Upper lobe of left lung (tissue), 6 donors: Measurements from ENCODE around the gene RMND1. TPM values are rescaled to one million over a fixed set of nuclear protein-coding genes. Genes with fewer than 3 reads are reported as not detected.

Experiments
- ATAC-seq, 2 donors: fragments of 200-7000 bp; cut with Tn5 transposase; one replicate each; pipeline ENCODE4 v1.9.1; 2022; ENCODE audit warnings: mild to moderate bottlenecking in 2 of 2, moderate library complexity in 2 of 2; ENCODE audit not compliant: low FRiP score in 2 of 2
- DNase-seq, 2 donors: peaks; one replicate each; pipeline ENCODE4 v3.0.0-alpha.2; 2019 to 2020
- H3K27ac ChIP-seq, 4 donors: fragments of 200-600 bp; sonication (generic); one replicate each; pipeline ENCODE4 v1.5.1; 2016 to 2019
- H3K27me3 ChIP-seq, 4 donors: fragments of 200-600 bp; sonication (generic); one replicate each; pipeline ENCODE4 v1.5.1; 2017 to 2019
- H3K36me3 ChIP-seq, 4 donors: fragments of 200-600 bp; sonication (generic); one replicate each; pipeline ENCODE4 v1.5.1; 2016 to 2019
- H3K4me1 ChIP-seq, 4 donors: fragments of 200-600 bp; sonication (generic); one replicate each; pipeline ENCODE4 v1.5.1; 2018 to 2019
- H3K4me3 ChIP-seq, 4 donors: fragments of 200-600 bp; sonication (generic); one replicate each; pipeline ENCODE4 v1.5.1; 2017 to 2019; ENCODE audit warnings: mild to moderate bottlenecking in 2 of 4, moderate library complexity in 1 of 4
- H3K9me3 ChIP-seq, 4 donors: fragments of 200-600 bp; sonication (generic); one replicate each; pipeline ENCODE4 v1.5.1; 2018 to 2019
- EP300 ChIP-seq, 4 donors: sonication (generic); formaldehyde crosslinking; IDR thresholded peaks; one replicate each; pipeline ENCODE4 v1.5.1; 2017; ENCODE audit warnings: antibody characterized with exemption in 4 of 4, control low read depth in 2 of 4
- POLR2A ChIP-seq, 4 donors: fragments of 450-650 bp; IDR thresholded peaks; one replicate each; pipeline ENCODE4 v1.5.1; 2016 to 2017; ENCODE audit warnings: antibody characterized with exemption in 4 of 4, mild to moderate bottlenecking in 2 of 4
- POLR2AphosphoS5 ChIP-seq, 2 donors: sonication (generic); formaldehyde crosslinking; IDR thresholded peaks; one replicate each; pipeline ENCODE4 v1.5.1; 2017; ENCODE audit warnings: antibody characterized with exemption in 2 of 2
- WGBS, 2 donors: methylation state at CpG; one replicate each; pipeline ENCODE4 v1.1.5; 2017 to 2018; 5-methylcytosine and 5-hydroxymethylcytosine counted together
- total RNA-seq, 6 donors: library from RNA; depleted of rRNA in 4 of 6; stranded (reverse); fragments of >200 nt in 4 of 6; gene quantifications; one replicate each; pipeline versions ENCODE4 v1.1.0 to v1.2.1, GENCODE V29; 2016 to 2021
- TF ChIP-seq, protein P1 (sequence below), 6 experiments: fragments of 450-650 bp in 4 of 6; fragments of 200-600 bp in 2 of 6; sonication (generic) in 2 of 6; IDR thresholded peaks; one replicate each; pipeline ENCODE4 v1.5.1; 2016 to 2019; ENCODE audit warnings: antibody characterized with exemption in 6 of 6
- donor health status: DM: no; HTN: no; CAD: no; lungs with moderate emphysema.
- donor health status: DM: no; HTN: yes; CAD: no; lungs with severe emphysema.

The RMND1 gene
- total RNA-seq, 6 donors from 2014 or later: 17.0 to 59.7 (median 24.0) TPM

DNA sequence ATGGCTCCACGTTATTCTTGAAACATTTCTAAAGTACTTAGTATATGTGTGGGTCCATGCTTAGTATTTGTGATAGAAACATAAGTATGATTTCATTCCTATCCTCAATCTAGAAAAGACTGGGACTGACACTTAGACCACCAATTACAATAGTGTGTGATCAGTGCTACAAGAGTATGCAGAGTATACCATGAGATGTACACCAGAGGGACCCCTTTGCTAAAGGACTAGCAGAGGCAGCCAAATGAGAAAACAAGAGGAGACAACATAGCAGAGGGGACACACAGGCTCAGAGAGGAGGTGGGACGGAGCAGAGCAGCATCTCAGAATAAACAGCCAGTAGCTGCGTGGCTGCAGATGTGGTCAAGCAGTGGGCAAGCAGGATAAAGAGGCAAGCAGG, 21.0 kb downstream of the RMND1 start:
- no peak for DNase-seq
- Histone ChIP-seq H3K27me3 (no peaks in the 10 kb centered on the region), H3K36me3 (peaks cover 0 to 71% (median 39%) of the 10 kb centered on the region in 4 donors), H3K27ac (no peak overlapping the region), H3K9me3 (no peaks in the 10 kb centered on the region), H3K4me3 (no peak overlapping the region), H3K4me1 (no peaks in the 10 kb centered on the region)
- TF ChIP-seq POLR2A (IDR thresholded peaks at IDR 0.05) (no peak), POLR2AphosphoS5 (IDR thresholded peaks at IDR 0.05) (no peak), EP300 (IDR thresholded peaks at IDR 0.05) (no peak)
- TF ChIP-seq, protein P1, sequence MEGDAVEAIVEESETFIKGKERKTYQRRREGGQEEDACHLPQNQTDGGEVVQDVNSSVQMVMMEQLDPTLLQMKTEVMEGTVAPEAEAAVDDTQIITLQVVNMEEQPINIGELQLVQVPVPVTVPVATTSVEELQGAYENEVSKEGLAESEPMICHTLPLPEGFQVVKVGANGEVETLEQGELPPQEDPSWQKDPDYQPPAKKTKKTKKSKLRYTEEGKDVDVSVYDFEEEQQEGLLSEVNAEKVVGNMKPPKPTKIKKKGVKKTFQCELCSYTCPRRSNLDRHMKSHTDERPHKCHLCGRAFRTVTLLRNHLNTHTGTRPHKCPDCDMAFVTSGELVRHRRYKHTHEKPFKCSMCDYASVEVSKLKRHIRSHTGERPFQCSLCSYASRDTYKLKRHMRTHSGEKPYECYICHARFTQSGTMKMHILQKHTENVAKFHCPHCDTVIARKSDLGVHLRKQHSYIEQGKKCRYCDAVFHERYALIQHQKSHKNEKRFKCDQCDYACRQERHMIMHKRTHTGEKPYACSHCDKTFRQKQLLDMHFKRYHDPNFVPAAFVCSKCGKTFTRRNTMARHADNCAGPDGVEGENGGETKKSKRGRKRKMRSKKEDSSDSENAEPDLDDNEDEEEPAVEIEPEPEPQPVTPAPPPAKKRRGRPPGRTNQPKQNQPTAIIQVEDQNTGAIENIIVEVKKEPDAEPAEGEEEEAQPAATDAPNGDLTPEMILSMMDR (IDR thresholded peaks at IDR 0.05): no peak
- 85 to 89% methylated on average over 3 of the region's 3 CpGs for WGBS, 2 donors
- ATAC-seq: no peak

DNA sequence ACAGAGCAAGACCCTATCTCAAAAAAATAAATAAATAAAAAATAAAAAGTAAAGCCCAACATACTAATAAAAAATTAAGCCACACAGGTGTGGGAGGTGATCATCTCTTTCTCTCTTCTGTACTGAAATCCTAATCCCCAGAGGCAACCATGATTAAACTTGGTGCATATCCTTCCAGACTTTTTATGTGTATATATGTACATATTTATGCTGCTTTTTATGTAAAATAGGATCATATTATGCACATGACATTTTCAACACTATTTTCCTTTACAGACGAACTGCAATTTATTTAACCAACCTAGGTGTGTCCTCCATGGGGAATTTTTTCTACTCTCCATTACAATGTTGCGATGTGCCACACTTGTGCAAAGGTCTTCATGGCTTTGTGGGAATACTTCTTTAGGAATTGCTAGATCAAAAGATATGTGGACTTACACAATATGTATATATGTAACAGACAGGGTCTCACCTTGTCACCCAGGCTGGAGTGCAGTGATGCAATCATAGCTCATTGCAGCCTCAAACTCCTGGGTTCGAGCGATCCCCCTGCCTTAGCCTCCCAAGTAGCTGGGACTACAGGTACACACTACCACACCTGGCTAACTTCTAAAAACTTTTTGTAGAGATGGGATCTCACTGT, 23.7 kb downstream of the RMND1 start:
- no peaks in the 10 kb centered on the region for H3K4me1 ChIP-seq
- no peak for DNase-seq
- H3K9me3 ChIP-seq: no peaks in the 10 kb centered on the region
- ATAC-seq: no peak
- no peak overlapping the region for H3K4me3 ChIP-seq
- no peaks in the 10 kb centered on the region for H3K27me3 ChIP-seq
- 93 to 96% methylated on average over 4 of the region's 4 CpGs for WGBS, 2 donors
- H3K27ac ChIP-seq: no peak overlapping the region
- H3K36me3 ChIP-seq: peaks cover 0 to 83% (median 53%) of the 10 kb centered on the region in 4 donors
- TF ChIP-seq, protein P1 (IDR thresholded peaks at IDR 0.05): no peak
- no peak for TF ChIP-seq POLR2AphosphoS5 (IDR thresholded peaks at IDR 0.05)
- no peak for TF ChIP-seq POLR2A (IDR thresholded peaks at IDR 0.05)
- no peak for TF ChIP-seq EP300 (IDR thresholded peaks at IDR 0.05)

DNA sequence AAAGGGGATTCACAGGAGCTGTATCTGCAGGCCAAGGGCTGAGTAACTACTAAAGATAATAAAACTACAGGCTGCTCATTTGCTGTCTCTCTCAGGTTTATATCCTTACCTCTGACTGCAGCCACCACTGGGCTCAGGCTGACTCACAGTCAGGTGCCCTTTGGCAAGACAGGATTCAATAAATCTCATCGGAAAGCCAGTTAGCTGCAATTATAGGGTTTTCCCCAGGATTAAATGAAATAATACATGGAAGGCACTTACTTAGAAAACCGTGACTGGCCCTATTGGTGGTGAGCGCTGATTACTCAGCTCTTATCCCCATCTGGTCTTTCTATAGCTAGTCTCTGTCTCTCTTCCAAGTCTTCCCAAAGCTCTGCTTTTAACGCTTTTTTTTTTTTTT, 26.4 kb downstream of the RMND1 start:
- H3K27me3 ChIP-seq: no peaks in the 10 kb centered on the region
- H3K4me1 ChIP-seq: no peaks in the 10 kb centered on the region
- 92 to 97% methylated on average over 4 of the region's 4 CpGs for WGBS, 2 donors
- ATAC-seq (no peak), DNase-seq (no peak)
- no peaks in the 10 kb centered on the region for H3K9me3 ChIP-seq
- H3K4me3 ChIP-seq: no peak overlapping the region
- TF ChIP-seq POLR2A (IDR thresholded peaks at IDR 0.05): no peak
- TF ChIP-seq, protein P1 (IDR thresholded peaks at IDR 0.05): no peak
- no peak for TF ChIP-seq POLR2AphosphoS5 (IDR thresholded peaks at IDR 0.05)
- TF ChIP-seq EP300 (IDR thresholded peaks at IDR 0.05): no peak
- H3K36me3 ChIP-seq: peaks cover 0 to 73% (median 46%) of the 10 kb centered on the region in 4 donors
- no peak overlapping the region for H3K27ac ChIP-seq

DNA sequence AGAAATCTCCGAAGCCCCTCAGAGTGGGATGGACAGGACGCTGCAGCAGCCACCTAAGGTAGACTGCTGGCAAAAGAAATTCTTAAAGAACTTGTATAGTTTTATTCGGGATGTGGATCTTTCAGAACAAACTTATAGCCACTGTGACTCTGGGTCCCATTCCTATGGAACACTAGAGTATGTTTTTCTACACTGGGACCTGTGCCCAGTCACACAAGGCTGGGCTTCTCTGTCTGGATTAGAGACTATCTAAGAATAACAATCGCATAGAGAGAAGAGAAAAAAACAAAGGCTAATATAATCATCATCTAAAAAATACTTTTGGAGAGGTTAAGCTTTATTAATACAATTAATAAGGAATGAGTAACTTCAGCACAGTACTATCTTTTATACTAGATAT, 28.9 kb downstream of the RMND1 start:
- no peak overlapping the region for H3K27ac ChIP-seq
- H3K36me3 ChIP-seq: peaks cover 0 to 66% (median 36%) of the 10 kb centered on the region in 4 donors
- H3K27me3 ChIP-seq: no peaks in the 10 kb centered on the region
- H3K9me3 ChIP-seq: no peaks in the 10 kb centered on the region
- no peak overlapping the region for H3K4me3 ChIP-seq
- ATAC-seq (no peak), DNase-seq (no peak)
- TF ChIP-seq POLR2A (IDR thresholded peaks at IDR 0.05) (no peak), EP300 (IDR thresholded peaks at IDR 0.05) (no peak), POLR2AphosphoS5 (IDR thresholded peaks at IDR 0.05) (no peak)
- TF ChIP-seq, protein P1 (IDR thresholded peaks at IDR 0.05): no peak
- no peaks in the 10 kb centered on the region for H3K4me1 ChIP-seq
- WGBS, 2 donors: 93 to 94% methylated on average over 4 of the region's 4 CpGs

DNA sequence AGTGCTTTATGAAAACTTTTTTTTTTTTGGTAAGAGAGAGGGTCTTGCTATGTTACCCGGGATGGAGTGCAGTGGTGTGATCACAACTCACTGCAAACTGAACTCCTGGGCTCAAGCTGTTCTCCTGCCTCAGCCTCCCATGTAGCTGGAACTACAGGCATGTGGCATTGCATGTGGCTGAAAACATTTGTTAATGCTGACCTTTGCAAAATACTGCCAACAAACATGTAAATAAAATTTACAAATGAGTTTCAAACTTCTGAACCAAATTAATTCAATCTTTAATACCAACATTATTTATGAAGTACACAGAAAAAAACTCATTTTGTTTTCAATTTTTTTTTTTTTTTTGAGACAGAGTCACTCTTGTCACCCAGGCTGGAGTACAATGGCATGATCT, 34.4 kb downstream of the RMND1 start:
- H3K27me3 ChIP-seq: no peaks in the 10 kb centered on the region
- H3K36me3 ChIP-seq: peaks cover 0 to 63% (median 20%) of the 10 kb centered on the region in 4 donors
- TF ChIP-seq, protein P1 (IDR thresholded peaks at IDR 0.05): no peak
- TF ChIP-seq EP300 (IDR thresholded peaks at IDR 0.05): no peak
- no peak for TF ChIP-seq POLR2A (IDR thresholded peaks at IDR 0.05)
- TF ChIP-seq POLR2AphosphoS5 (IDR thresholded peaks at IDR 0.05): no peak
- H3K9me3 ChIP-seq: no peaks in the 10 kb centered on the region
- H3K4me3 ChIP-seq: no peak overlapping the region
- DNase-seq (no peak), ATAC-seq (no peak)
- 100% methylated on average over 1 of the region's 1 CpG for WGBS, 2 donors
- H3K4me1 ChIP-seq: no peaks in the 10 kb centered on the region
- no peak overlapping the region for H3K27ac ChIP-seq
